ENCODE data around the gene EXOC2.
"Not testable (repeated sequence)": the region's sequence is repeated elsewhere in the genome, so short reads cannot be mapped to it uniquely, and the experiment has no call there.

The EXOC2 gene

GRCh38 chr6:582370-582769, 110.6 kb downstream of the EXOC2 start:
- peak; percentile 44 for DNase-seq

- peak; percentile 45 for DNase-seq
Measured at GRCh38 chr6:579339-579738, 113.6 kb downstream of the EXOC2 start.

GRCh38 chr6:572596-573265, 120.2 kb downstream of the EXOC2 start:
- no peak for DNase-seq

GRCh38 chr6:571892-572291, 121.0 kb downstream of the EXOC2 start:
- no peak for DNase-seq

- no peak for DNase-seq
Measured at GRCh38 chr6:570825-571224, 122.1 kb downstream of the EXOC2 start.

- DNase-seq: no peak
Measured at GRCh38 chr6:568954-569523, 123.9 kb downstream of the EXOC2 start.

- no peak for DNase-seq
Measured at GRCh38 chr6:568085-568484, 124.9 kb downstream of the EXOC2 start.

- no peak for DNase-seq
Measured at GRCh38 chr6:563863-564262, 129.1 kb downstream of the EXOC2 start.

GRCh38 chr6:562052-562676, 130.8 kb downstream of the EXOC2 start:
- DNase-seq: no peak

GRCh38 chr6:561335-561734, 131.6 kb downstream of the EXOC2 start:
- DNase-seq: not testable (repeated sequence)

GRCh38 chr6:558959-559358, 134.0 kb downstream of the EXOC2 start:
- DNase-seq: no peak

GRCh38 chr6:558089-558488, 134.8 kb downstream of the EXOC2 start:
- DNase-seq: no peak

GRCh38 chr6:551829-552350, 141.0 kb downstream of the EXOC2 start:
- DNase-seq: no peak

GRCh38 chr6:551405-551804, 141.5 kb downstream of the EXOC2 start:
- peak; percentile 41 for DNase-seq

GRCh38 chr6:549906-550305, 143.0 kb downstream of the EXOC2 start:
- no peak for DNase-seq

GRCh38 chr6:548517-548916, 144.4 kb downstream of the EXOC2 start:
- DNase-seq: no peak

- no peak for DNase-seq
Measured at GRCh38 chr6:548091-548490, 144.8 kb downstream of the EXOC2 start.

- DNase-seq: no peak
Measured at GRCh38 chr6:540490-540889, 152.4 kb downstream of the EXOC2 start.

- no peak for DNase-seq
Measured at GRCh38 chr6:537114-537513, 155.8 kb downstream of the EXOC2 start.

GRCh38 chr6:530425-530824, 162.5 kb downstream of the EXOC2 start:
- no peak for DNase-seq

GRCh38 chr6:528989-529388, 163.9 kb downstream of the EXOC2 start:
- no peak for DNase-seq

GRCh38 chr6:527989-528673, 164.8 kb downstream of the EXOC2 start:
- no peak for DNase-seq

GRCh38 chr6:524803-525202, 168.1 kb downstream of the EXOC2 start:
- no peak for DNase-seq

- DNase-seq: no peak
Measured at GRCh38 chr6:520820-521219, 172.1 kb downstream of the EXOC2 start.
